Suprapubic skin (tissue), 4 donors: ENCODE data around the gene EVA1A.

Experiments
- POLR2A ChIP-seq, 2 donors: fragments of 450-650 bp; IDR thresholded peaks; one replicate each; pipeline ENCODE4 v1.6.1; 2017; ENCODE audit warnings: antibody characterized with exemption in 2 of 2, mild to moderate bottlenecking in 2 of 2, moderate library complexity in 2 of 2
- POLR2AphosphoS5 ChIP-seq, 3 donors: sonication (generic); formaldehyde crosslinking; IDR thresholded peaks; one replicate each; pipeline ENCODE4 v1.6.1; 2017; ENCODE audit warnings: antibody characterized with exemption in 3 of 3
- TF ChIP-seq, protein P1 (sequence below), 2 donors: fragments of 200-600 bp in 1 of 2; fragments of 450-650 bp in 1 of 2; sonication (generic) in 1 of 2; IDR thresholded peaks; one replicate each; pipeline ENCODE4 v1.5.1; 2016 to 2019; ENCODE audit warnings: antibody characterized with exemption in 2 of 2, mild to moderate bottlenecking in 1 of 2, moderate library complexity in 1 of 2

DNA sequence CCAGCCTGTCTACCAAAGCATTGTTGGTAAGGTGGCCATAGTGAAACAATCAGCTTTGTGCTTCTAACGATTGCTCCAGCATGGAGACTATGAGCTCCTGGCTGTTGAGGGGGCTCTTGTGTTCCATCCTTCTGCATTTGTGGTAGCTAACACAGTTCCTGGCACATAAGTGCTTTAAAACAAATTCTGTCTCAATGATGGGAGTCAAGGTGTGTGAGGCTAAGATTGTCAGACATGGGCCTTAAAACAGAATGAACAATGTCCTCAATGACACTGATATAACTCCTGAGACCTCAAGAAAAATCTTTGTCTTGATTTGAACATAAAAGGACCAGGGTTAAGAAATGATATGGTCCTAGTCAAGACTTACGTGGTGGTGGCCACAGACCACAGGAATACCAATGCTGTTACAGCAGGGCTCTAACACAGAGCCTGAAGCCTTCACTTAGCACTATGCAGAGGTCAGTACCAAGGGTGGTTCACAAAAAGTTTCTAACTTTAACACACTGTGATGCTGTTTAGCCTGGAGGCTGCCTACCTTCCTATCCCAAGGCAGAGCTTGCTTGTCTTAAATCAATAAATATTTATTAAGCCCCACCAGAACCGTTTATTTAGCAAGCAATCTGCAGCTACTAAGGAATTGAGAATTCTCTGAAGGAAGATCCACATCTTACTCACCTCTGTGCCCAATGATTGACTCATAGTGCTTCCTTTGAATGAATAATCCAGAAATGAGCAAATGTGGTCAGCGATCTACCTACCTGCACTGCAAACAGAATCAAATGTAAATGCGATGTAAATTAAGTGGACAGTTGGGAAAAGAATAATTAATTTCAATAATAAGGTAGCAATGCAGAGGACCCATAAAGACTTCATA lies 35.1 kb downstream of the EVA1A start:
- TF ChIP-seq POLR2AphosphoS5 (IDR thresholded peaks at IDR 0.05) = no peak
- TF ChIP-seq, protein P1, sequence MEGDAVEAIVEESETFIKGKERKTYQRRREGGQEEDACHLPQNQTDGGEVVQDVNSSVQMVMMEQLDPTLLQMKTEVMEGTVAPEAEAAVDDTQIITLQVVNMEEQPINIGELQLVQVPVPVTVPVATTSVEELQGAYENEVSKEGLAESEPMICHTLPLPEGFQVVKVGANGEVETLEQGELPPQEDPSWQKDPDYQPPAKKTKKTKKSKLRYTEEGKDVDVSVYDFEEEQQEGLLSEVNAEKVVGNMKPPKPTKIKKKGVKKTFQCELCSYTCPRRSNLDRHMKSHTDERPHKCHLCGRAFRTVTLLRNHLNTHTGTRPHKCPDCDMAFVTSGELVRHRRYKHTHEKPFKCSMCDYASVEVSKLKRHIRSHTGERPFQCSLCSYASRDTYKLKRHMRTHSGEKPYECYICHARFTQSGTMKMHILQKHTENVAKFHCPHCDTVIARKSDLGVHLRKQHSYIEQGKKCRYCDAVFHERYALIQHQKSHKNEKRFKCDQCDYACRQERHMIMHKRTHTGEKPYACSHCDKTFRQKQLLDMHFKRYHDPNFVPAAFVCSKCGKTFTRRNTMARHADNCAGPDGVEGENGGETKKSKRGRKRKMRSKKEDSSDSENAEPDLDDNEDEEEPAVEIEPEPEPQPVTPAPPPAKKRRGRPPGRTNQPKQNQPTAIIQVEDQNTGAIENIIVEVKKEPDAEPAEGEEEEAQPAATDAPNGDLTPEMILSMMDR (IDR thresholded peaks at IDR 0.05) = no peak
- TF ChIP-seq POLR2A (IDR thresholded peaks at IDR 0.05) = no peak
